H9 (cell line): Measurements from ENCODE around the gene F5. TPM values are rescaled to one million over a fixed set of nuclear protein-coding genes. Genes with fewer than 3 reads are reported as not detected.

ENCODE experiments used
- DNase-seq: peaks from one replicate; pipeline ENCODE4 v3.0.0-alpha.2; 2017
- H2AFZ ChIP-seq: one replicate; pipeline ENCODE4 v1.6.1; 2013; ENCODE audit warnings: mild to moderate bottlenecking, low read length, control low read depth, moderate library complexity
- H2AK5ac ChIP-seq: 2 replicates; pipeline ENCODE4 v1.6.1; 2013; ENCODE audit warnings: low read length, control low read depth, mixed read lengths; ENCODE audit not compliant: insufficient read length
- H2BK120ac ChIP-seq: one replicate; pipeline ENCODE4 v1.6.1; 2013; ENCODE audit warnings: low read depth, mild to moderate bottlenecking, low read length, control low read depth, inconsistent platforms; ENCODE audit not compliant: poor library complexity, severe bottlenecking
- H2BK12ac ChIP-seq: 2 replicates; pipeline ENCODE4 v1.6.1; 2013; ENCODE audit warnings: low read length, control low read depth, mixed read lengths, low read depth; ENCODE audit not compliant: insufficient read length
- H2BK15ac ChIP-seq: 2 replicates; pipeline ENCODE4 v1.6.1; 2013; ENCODE audit warnings: low read depth, low read length, control low read depth
- H2BK20ac ChIP-seq: one replicate; pipeline ENCODE4 v1.6.1; 2013; ENCODE audit warnings: low read depth, mild to moderate bottlenecking, low read length, control low read depth, inconsistent platforms; ENCODE audit not compliant: poor library complexity, severe bottlenecking
- H2BK5ac ChIP-seq: 2 replicates; pipeline ENCODE4 v1.6.1; 2013; ENCODE audit warnings: low read length, control low read depth, mixed read lengths; ENCODE audit not compliant: insufficient read length
- H3K14ac ChIP-seq: 2 replicates; pipeline ENCODE4 v1.6.1; 2013; ENCODE audit warnings: low read length, control low read depth; ENCODE audit not compliant: insufficient read depth
- H3K18ac ChIP-seq: 2 replicates; pipeline ENCODE4 v1.6.1; 2013; ENCODE audit warnings: low read depth, mild to moderate bottlenecking, mixed read lengths, low read length, control low read depth; ENCODE audit not compliant: insufficient read length
- H3K23ac ChIP-seq: 2 replicates; pipeline ENCODE4 v1.6.1; 2013; ENCODE audit warnings: low read length, control low read depth, mixed read lengths, low read depth; ENCODE audit not compliant: insufficient read length
- H3K23me2 ChIP-seq: 2 replicates; pipeline ENCODE4 v1.6.1; 2013; ENCODE audit warnings: low read depth, mild to moderate bottlenecking, mixed read lengths, low read length, control low read depth; ENCODE audit not compliant: insufficient read length, poor library complexity, severe bottlenecking
- H3K27ac ChIP-seq: 2 replicates; pipeline ENCODE4 v1.5.1; 2013; ENCODE audit warnings: low read length, control low read depth, mixed read lengths, low read depth; ENCODE audit not compliant: insufficient read length
- H3K27me3 ChIP-seq: 2 replicates; pipeline ENCODE4 v1.6.1; 2013; ENCODE audit warnings: low read length, control low read depth, inconsistent platforms; ENCODE audit not compliant: insufficient read depth
- H3K4ac ChIP-seq: 2 replicates; pipeline ENCODE4 v1.6.1; 2013; ENCODE audit warnings: low read depth, mild to moderate bottlenecking, control low read depth, inconsistent platforms, low read length, moderate library complexity
- H3K4me1 ChIP-seq: 2 replicates; pipeline ENCODE4 v1.6.1; 2013; ENCODE audit warnings: low read length, control low read depth, inconsistent platforms; ENCODE audit not compliant: insufficient read depth
- H3K4me2 ChIP-seq: 2 replicates; pipeline ENCODE4 v1.6.1; 2013; ENCODE audit warnings: low read length, control low read depth, mixed read lengths; ENCODE audit not compliant: insufficient read length, insufficient read depth
- H3K56ac ChIP-seq: 2 replicates; pipeline ENCODE4 v1.6.1; 2013; ENCODE audit warnings: low read depth, mild to moderate bottlenecking, mixed read lengths, low read length, control low read depth; ENCODE audit not compliant: insufficient read length
- H3K79me1 ChIP-seq: 2 replicates; pipeline ENCODE4 v1.6.1; 2013; ENCODE audit warnings: low read depth, mild to moderate bottlenecking, moderate library complexity, low read length, control low read depth, inconsistent platforms; ENCODE audit not compliant: insufficient read depth, poor library complexity, severe bottlenecking
- H3K79me2 ChIP-seq: 2 replicates; pipeline ENCODE4 v1.6.1; 2013; ENCODE audit warnings: low read length, control low read depth, inconsistent platforms; ENCODE audit not compliant: insufficient read depth
- H3K9ac ChIP-seq: 2 replicates; pipeline ENCODE4 v1.6.1; 2013; ENCODE audit warnings: low read length, control low read depth, mixed read lengths; ENCODE audit not compliant: insufficient read length; ENCODE audit errors: extremely low read depth
- H3K9me3 ChIP-seq: one replicate; pipeline ENCODE4 v1.6.1; 2013; ENCODE audit warnings: low read depth, low read length, inconsistent platforms; ENCODE audit not compliant: control insufficient read depth
- H3T11ph ChIP-seq: one replicate; pipeline ENCODE4 v1.6.1; 2013; ENCODE audit warnings: mild to moderate bottlenecking, low read length, control low read depth, inconsistent platforms
- H4K20me1 ChIP-seq: one replicate; pipeline ENCODE4 v1.6.1; 2013; ENCODE audit not compliant: control insufficient read depth, insufficient read length, insufficient read depth
- H4K5ac ChIP-seq: 2 replicates; pipeline ENCODE4 v1.6.1; 2013; ENCODE audit warnings: low read depth, mild to moderate bottlenecking, mixed read lengths, low read length, control low read depth; ENCODE audit not compliant: insufficient read length
- H4K8ac ChIP-seq: replicated peaks from 2 replicates; pipeline ENCODE4 v1.6.1; 2013; ENCODE audit warnings: low read length, control low read depth, mixed read lengths, low read depth; ENCODE audit not compliant: insufficient read length
- H4K91ac ChIP-seq: 2 replicates; pipeline ENCODE4 v1.6.1; 2013; ENCODE audit warnings: low read depth, mild to moderate bottlenecking, moderate library complexity, mixed read lengths, low read length, control low read depth; ENCODE audit not compliant: insufficient read length
- H3K27ac Mint-ChIP-seq, 3 experiments: 2 replicates in 2 of 3; 3 replicates in 1 of 3; pipeline ENCODE4 v1.8.0; 2020 to 2021; ENCODE audit warnings: mixed read lengths in 3 of 3, mild to moderate bottlenecking in 1 of 3, moderate library complexity in 1 of 3
- H3K27me3 Mint-ChIP-seq: 2 replicates; pipeline ENCODE4 v1.8.0; 2021; ENCODE audit warnings: low read depth, mild to moderate bottlenecking, moderate library complexity, mixed read lengths
- H3K36me3 Mint-ChIP-seq, 3 experiments: 2 replicates in 2 of 3; 3 replicates in 1 of 3; pipeline ENCODE4 v1.8.0; 2020 to 2021; ENCODE audit warnings: low read depth in 3 of 3, mixed read lengths in 3 of 3; ENCODE audit not compliant: insufficient read depth in 1 of 3
- H3K4me1 Mint-ChIP-seq, 2 experiments: 2 replicates each; pipeline ENCODE4 v1.8.0; 2020; ENCODE audit warnings: mixed read lengths in 2 of 2
- H3K4me3 Mint-ChIP-seq, 2 experiments: 2 replicates in 1 of 2; 3 replicates in 1 of 2; pipeline ENCODE4 v1.8.0; 2020 to 2021; ENCODE audit warnings: mild to moderate bottlenecking in 2 of 2, mixed read lengths in 2 of 2, moderate library complexity in 1 of 2
- H3K9me3 Mint-ChIP-seq, 2 experiments: 2 replicates in 1 of 2; 3 replicates in 1 of 2; pipeline ENCODE4 v1.8.0; 2020; ENCODE audit warnings: mild to moderate bottlenecking in 2 of 2, mixed read lengths in 2 of 2, moderate library complexity in 1 of 2
- WGBS: extraction: QIAGEN DNeasy Blood & Tissue Kit; methylation state at CpG from one replicate; pipeline ENCODE4 v1.1.7; 2013; ENCODE audit warnings: missing lambda C conversion rate, low lambda C conversion rate, mixed read lengths; ENCODE audit not compliant: insufficient read length; ENCODE audit errors: extremely low coverage; 5-methylcytosine and 5-hydroxymethylcytosine counted together
- total RNA-seq: library from RNA; stranded (reverse); gene quantifications from 2 replicates; pipeline ENCODE4 v1.2.1, GENCODE V29; 2021
- TF ChIP-seq, protein P1 (sequence below): fragments of 200-600 bp; sonication (generic); conservative IDR thresholded peaks from 3 replicates; pipeline ENCODE4 v1.8.0; 2021; ENCODE audit warnings: antibody characterized with exemption, mild to moderate bottlenecking

The F5 gene
- total RNA-seq, 1 experiment from 2014 or later = 0.04 TPM

- Mint-ChIP-seq H3K4me3 (no peak overlapping the region), H3K36me3 (peaks cover 13 to 15% (median 14%) of the 10 kb centered on the region in 3 experiments; a peak in 6 of 7 replicates), H3K4me1 (peaks cover 44 to 46% of the 10 kb centered on the region in 2 experiments), H3K27me3 (no peaks in the 10 kb centered on the region), H3K27ac (no peak overlapping the region), H3K9me3 (no peaks in the 10 kb centered on the region)
- no peak overlapping the region for H2BK12ac ChIP-seq
- no peaks in the 10 kb centered on the region for H3K9me3 ChIP-seq
- H3K79me1 ChIP-seq = peaks cover 6% of the 10 kb centered on the region
- H3K56ac ChIP-seq = no peak overlapping the region
- H4K91ac ChIP-seq = no peak overlapping the region
- peaks cover 10% of the 10 kb centered on the region; the same call in 1 of the 2 replicates for H3K79me2 ChIP-seq
- no peak overlapping the region for H4K8ac ChIP-seq
- H4K20me1 ChIP-seq = no peaks in the 10 kb centered on the region
- no CpG with 5 or more reads among the region's 5 CpGs for WGBS
- H2BK120ac ChIP-seq = no peak overlapping the region
- H3K4me1 ChIP-seq = peaks cover 7% of the 10 kb centered on the region; the same call in 1 of the 2 replicates
- no peak overlapping the region for H2BK20ac ChIP-seq
- TF ChIP-seq, protein P1, sequence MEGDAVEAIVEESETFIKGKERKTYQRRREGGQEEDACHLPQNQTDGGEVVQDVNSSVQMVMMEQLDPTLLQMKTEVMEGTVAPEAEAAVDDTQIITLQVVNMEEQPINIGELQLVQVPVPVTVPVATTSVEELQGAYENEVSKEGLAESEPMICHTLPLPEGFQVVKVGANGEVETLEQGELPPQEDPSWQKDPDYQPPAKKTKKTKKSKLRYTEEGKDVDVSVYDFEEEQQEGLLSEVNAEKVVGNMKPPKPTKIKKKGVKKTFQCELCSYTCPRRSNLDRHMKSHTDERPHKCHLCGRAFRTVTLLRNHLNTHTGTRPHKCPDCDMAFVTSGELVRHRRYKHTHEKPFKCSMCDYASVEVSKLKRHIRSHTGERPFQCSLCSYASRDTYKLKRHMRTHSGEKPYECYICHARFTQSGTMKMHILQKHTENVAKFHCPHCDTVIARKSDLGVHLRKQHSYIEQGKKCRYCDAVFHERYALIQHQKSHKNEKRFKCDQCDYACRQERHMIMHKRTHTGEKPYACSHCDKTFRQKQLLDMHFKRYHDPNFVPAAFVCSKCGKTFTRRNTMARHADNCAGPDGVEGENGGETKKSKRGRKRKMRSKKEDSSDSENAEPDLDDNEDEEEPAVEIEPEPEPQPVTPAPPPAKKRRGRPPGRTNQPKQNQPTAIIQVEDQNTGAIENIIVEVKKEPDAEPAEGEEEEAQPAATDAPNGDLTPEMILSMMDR = no peak
- H4K5ac ChIP-seq = no peak overlapping the region
- H3K9ac ChIP-seq = no peak overlapping the region
- no peak overlapping the region for H3K4me2 ChIP-seq
- H3K18ac ChIP-seq = no peak overlapping the region
- H3K27ac ChIP-seq = no peak overlapping the region
- H2BK5ac ChIP-seq = no peak overlapping the region
- no peak overlapping the region for H2AFZ ChIP-seq
- H3K23ac ChIP-seq = no peak overlapping the region
- no peak overlapping the region for H3K4ac ChIP-seq
- DNase-seq = no peak
- H3K27me3 ChIP-seq = no peaks in the 10 kb centered on the region
- H3T11ph ChIP-seq = no peak overlapping the region
- no peaks in the 10 kb centered on the region for H3K23me2 ChIP-seq
- no peak overlapping the region for H2AK5ac ChIP-seq
- no peak overlapping the region for H2BK15ac ChIP-seq
- no peak overlapping the region for H3K14ac ChIP-seq
Observed at GRCh38 chr1:169478094-169478672, 108.1 kb downstream of the F5 start.
